ENCODE results near the gene EXOC4.

DNA sequence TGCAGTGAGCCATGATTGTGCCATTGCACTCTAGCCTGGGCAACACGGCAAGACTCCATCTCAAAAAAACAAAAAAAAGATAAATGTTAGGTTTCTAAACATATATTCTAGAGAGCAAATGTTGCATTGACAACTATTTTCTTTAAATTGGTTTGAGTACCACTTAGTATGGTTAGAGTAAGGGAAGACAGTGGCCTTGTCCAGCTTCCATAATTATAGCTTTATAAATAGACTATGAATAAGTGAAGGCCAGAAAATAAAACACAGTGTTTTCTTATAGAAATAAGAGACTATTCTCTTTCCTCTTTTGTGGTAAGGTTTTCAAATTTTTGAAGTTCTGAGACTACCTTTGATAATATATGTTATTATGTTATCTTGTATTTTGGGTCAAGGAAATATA is 50.5 kb downstream of the EXOC4 start:
- TF ChIP-seq, protein P1, sequence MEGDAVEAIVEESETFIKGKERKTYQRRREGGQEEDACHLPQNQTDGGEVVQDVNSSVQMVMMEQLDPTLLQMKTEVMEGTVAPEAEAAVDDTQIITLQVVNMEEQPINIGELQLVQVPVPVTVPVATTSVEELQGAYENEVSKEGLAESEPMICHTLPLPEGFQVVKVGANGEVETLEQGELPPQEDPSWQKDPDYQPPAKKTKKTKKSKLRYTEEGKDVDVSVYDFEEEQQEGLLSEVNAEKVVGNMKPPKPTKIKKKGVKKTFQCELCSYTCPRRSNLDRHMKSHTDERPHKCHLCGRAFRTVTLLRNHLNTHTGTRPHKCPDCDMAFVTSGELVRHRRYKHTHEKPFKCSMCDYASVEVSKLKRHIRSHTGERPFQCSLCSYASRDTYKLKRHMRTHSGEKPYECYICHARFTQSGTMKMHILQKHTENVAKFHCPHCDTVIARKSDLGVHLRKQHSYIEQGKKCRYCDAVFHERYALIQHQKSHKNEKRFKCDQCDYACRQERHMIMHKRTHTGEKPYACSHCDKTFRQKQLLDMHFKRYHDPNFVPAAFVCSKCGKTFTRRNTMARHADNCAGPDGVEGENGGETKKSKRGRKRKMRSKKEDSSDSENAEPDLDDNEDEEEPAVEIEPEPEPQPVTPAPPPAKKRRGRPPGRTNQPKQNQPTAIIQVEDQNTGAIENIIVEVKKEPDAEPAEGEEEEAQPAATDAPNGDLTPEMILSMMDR (IDR thresholded peaks at IDR 0.05) = no peak
- TF ChIP-seq EP300 (IDR thresholded peaks at IDR 0.05) (no peak), POLR2A (IDR thresholded peaks at IDR 0.05; ENCODE audit: low read depth) (no peak), POLR2AphosphoS5 (IDR thresholded peaks at IDR 0.05) (no peak)
